BE2C (cell line): ENCODE results near the gene NCSTN.
A peak's percentile ranks its signal among the peaks of the same experiment; 100 is the strongest.

ENCODE experiments used
- DNase-seq: peaks from one replicate; pipeline ENCODE4 v3.0.0-alpha.2; 2020
- H3K27me3 ChIP-seq: fragments of 250-450 bp; sonication (Bioruptor Pico); 2 replicates; pipeline ENCODE4 v1.5.1; 2020; ENCODE audit warnings: mild to moderate bottlenecking
- H3K36me3 ChIP-seq: fragments of 250-450 bp; sonication (Bioruptor Pico); 2 replicates; pipeline ENCODE4 v1.5.1; 2020; ENCODE audit warnings: mild to moderate bottlenecking
- H3K4me1 ChIP-seq: fragments of 250-450 bp; sonication (Bioruptor Pico); 2 replicates; pipeline ENCODE4 v1.5.1; 2020
- H3K4me3 ChIP-seq: 2 replicates; pipeline ENCODE4 v1.5.1; 2011; ENCODE audit warnings: low read depth, low read length
- H3K9me3 ChIP-seq: fragments of 250-450 bp; sonication (Bioruptor Pico); 2 replicates; pipeline ENCODE4 v1.5.1; 2020
- TF ChIP-seq, protein P1 (sequence below): IDR thresholded peaks from 2 replicates; pipeline ENCODE4 v1.5.1; 2012; ENCODE audit warnings: mild to moderate bottlenecking, low read depth, low read length

The NCSTN gene

GRCh38 chr1:160352555-160352954 lies 9.4 kb downstream of the NCSTN start:
- Histone ChIP-seq H3K4me3 (no peak overlapping the region), H3K4me1 (no peaks in the 10 kb centered on the region), H3K36me3 (peaks cover 40% of the 10 kb centered on the region), H3K27me3 (no peaks in the 10 kb centered on the region), H3K9me3 (no peaks in the 10 kb centered on the region)
- TF ChIP-seq, protein P1, sequence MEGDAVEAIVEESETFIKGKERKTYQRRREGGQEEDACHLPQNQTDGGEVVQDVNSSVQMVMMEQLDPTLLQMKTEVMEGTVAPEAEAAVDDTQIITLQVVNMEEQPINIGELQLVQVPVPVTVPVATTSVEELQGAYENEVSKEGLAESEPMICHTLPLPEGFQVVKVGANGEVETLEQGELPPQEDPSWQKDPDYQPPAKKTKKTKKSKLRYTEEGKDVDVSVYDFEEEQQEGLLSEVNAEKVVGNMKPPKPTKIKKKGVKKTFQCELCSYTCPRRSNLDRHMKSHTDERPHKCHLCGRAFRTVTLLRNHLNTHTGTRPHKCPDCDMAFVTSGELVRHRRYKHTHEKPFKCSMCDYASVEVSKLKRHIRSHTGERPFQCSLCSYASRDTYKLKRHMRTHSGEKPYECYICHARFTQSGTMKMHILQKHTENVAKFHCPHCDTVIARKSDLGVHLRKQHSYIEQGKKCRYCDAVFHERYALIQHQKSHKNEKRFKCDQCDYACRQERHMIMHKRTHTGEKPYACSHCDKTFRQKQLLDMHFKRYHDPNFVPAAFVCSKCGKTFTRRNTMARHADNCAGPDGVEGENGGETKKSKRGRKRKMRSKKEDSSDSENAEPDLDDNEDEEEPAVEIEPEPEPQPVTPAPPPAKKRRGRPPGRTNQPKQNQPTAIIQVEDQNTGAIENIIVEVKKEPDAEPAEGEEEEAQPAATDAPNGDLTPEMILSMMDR = no peak
- DNase-seq = no peak

GRCh38 chr1:160353223-160353622 lies 10.0 kb downstream of the NCSTN start:
- TF ChIP-seq, protein P1 = no peak
- Histone ChIP-seq H3K9me3 (no peaks in the 10 kb centered on the region), H3K36me3 (peaks cover 43% of the 10 kb centered on the region), H3K4me1 (no peaks in the 10 kb centered on the region), H3K27me3 (no peaks in the 10 kb centered on the region), H3K4me3 (no peak overlapping the region)
- DNase-seq = no peak

- H3K36me3 ChIP-seq = peaks cover 43% of the 10 kb centered on the region
- peak; percentile 46 for DNase-seq
- H3K4me3 ChIP-seq = no peak overlapping the region
- TF ChIP-seq, protein P1 = peak; percentile 80
- H3K9me3 ChIP-seq = no peaks in the 10 kb centered on the region
- H3K27me3 ChIP-seq = no peaks in the 10 kb centered on the region
- H3K4me1 ChIP-seq = no peaks in the 10 kb centered on the region
These were observed 11.3 kb downstream of the NCSTN start for GRCh38 chr1:160354388-160354985.

- H3K27me3 ChIP-seq = no peaks in the 10 kb centered on the region
- TF ChIP-seq, protein P1 = no peak
- H3K4me1 ChIP-seq = no peaks in the 10 kb centered on the region
- H3K4me3 ChIP-seq = no peak overlapping the region
- H3K36me3 ChIP-seq = peaks cover 36% of the 10 kb centered on the region
- DNase-seq = no peak
- no peaks in the 10 kb centered on the region for H3K9me3 ChIP-seq
These were observed 14.3 kb downstream of the NCSTN start for GRCh38 chr1:160357286-160358002.

DNA sequence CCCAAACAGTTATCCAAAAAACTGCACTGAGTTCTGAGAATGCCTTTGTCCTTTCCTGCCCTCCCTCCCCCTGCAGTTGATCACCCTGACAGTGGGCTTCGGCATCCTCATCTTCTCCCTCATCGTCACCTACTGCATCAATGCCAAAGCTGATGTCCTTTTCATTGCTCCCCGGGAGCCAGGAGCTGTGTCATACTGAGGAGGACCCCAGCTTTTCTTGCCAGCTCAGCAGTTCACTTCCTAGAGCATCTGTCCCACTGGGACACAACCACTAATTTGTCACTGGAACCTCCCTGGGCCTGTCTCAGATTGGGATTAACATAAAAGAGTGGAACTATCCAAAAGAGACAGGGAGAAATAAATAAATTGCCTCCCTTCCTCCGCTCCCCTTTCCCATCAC lies 14.9 kb downstream of the NCSTN start:
- Histone ChIP-seq H3K4me1 (no peaks in the 10 kb centered on the region), H3K36me3 (peaks cover 36% of the 10 kb centered on the region), H3K27me3 (no peaks in the 10 kb centered on the region), H3K9me3 (no peaks in the 10 kb centered on the region), H3K4me3 (no peak overlapping the region)
- DNase-seq = no peak
- TF ChIP-seq, protein P1 = no peak

- TF ChIP-seq, protein P1 = no peak
- Histone ChIP-seq H3K4me3 (no peak overlapping the region), H3K27me3 (no peaks in the 10 kb centered on the region), H3K4me1 (no peaks in the 10 kb centered on the region), H3K36me3 (peaks cover 27% of the 10 kb centered on the region), H3K9me3 (no peaks in the 10 kb centered on the region)
- DNase-seq = no peak
These were observed 16.5 kb downstream of the NCSTN start for GRCh38 chr1:160359559-160360226.
